Lower leg skin (tissue), 3 donors: ENCODE results near the gene HOXB7.

Source experiments
- CTCF ChIP-seq, 3 donors: fragments of 450-650 bp; IDR thresholded peaks; one replicate each; pipeline ENCODE4 v1.5.1; 2016; ENCODE audit warnings: antibody characterized with exemption in 3 of 3, mild to moderate bottlenecking in 3 of 3, moderate library complexity in 2 of 3
- POLR2A ChIP-seq, 2 donors: fragments of 450-650 bp; IDR thresholded peaks; one replicate each; pipeline ENCODE4 v1.6.1; 2016 to 2017; ENCODE audit warnings: antibody characterized with exemption in 2 of 2, mild to moderate bottlenecking in 1 of 2, moderate library complexity in 1 of 2

- TF ChIP-seq CTCF (IDR thresholded peaks at IDR 0.05) (no peak), POLR2A (IDR thresholded peaks at IDR 0.05) (no peak)
Observed at GRCh38 chr17:48621410-48622392, 10.9 kb upstream of the HOXB7 start.
